ENCODE data around the gene ZNF790.
"Not testable (repeated sequence)": the region's sequence is repeated elsewhere in the genome, so short reads cannot be mapped to it uniquely, and the experiment has no call there.

ZNF790 gene

DNA sequence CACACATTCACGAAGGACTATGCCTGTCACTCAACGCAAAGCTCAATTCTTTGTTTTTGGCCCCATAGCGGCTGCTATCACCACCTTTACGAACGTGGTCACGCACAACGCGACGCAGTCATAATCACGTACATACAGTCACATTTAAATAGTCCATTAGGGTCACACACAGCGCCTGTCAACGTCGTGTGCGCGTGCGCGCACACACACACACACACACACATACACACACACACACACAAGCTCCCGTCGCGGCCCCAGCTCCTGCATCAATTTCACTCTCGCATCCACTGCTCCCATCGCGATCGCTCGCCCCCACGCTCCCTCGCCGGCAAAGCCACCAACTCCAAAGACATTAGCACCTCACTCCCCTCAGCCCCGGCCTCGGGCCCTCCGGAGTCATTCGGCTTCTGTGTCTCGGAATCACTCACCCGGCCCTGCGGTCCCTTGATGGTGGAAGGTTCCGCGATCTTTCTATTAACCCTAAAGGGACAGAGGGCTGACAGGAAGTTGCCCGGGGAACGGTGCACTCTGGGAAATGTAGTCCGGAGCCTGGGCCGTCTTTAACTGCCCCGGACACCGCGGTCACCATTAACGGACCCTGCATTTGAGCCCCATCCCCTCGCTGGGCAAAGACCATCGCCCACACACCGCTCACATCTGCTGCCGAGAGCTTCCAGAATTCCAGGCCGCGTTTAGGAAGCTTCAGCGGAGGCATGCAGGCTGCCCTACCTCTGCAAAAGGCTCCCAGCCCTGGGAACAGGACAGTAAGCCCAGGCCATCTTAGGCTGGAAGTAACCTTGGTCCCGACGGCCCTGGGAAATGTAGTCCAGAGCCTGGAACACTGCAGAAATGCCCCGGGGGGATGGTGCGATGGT lies at the start of gene ZNF790:
TSS of gene ZNF790 (minus strand) at position 482 of the 878 bp plus-strand sequence. CDS start 12,768 bp downstream, outside the sequence.
- DNase-seq: peak; percentile 82

DNA sequence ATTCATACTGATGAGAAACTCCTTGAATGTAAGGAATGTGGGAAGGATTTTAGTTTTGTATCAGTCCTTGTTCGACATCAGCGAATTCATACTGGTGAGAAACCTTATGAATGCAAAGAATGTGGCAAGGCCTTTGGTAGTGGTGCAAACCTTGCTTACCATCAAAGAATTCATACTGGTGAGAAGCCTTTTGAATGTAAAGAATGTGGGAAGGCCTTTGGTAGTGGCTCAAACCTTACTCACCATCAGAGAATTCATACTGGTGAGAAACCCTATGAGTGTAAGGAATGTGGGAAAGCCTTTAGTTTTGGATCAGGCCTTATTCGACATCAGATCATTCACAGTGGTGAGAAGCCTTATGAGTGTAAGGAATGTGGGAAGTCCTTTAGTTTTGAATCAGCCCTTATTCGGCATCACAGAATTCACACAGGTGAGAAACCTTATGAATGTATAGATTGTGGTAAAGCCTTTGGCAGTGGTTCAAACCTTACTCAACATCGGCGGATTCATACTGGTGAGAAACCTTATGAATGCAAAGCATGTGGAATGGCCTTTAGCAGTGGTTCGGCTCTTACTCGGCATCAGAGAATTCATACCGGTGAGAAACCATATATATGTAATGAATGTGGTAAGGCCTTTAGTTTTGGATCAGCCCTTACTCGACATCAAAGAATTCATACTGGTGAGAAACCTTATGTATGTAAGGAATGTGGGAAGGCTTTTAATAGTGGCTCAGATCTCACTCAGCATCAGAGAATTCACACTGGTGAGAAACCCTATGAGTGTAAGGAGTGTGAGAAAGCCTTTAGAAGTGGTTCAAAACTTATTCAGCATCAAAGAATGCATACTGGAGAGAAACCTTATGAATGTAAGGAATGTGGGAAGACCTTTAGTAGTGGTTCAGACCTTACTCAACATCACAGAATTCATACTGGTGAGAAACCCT lies 39.1 kb upstream of the ZNF790 start:
- no peak for DNase-seq

DNA sequence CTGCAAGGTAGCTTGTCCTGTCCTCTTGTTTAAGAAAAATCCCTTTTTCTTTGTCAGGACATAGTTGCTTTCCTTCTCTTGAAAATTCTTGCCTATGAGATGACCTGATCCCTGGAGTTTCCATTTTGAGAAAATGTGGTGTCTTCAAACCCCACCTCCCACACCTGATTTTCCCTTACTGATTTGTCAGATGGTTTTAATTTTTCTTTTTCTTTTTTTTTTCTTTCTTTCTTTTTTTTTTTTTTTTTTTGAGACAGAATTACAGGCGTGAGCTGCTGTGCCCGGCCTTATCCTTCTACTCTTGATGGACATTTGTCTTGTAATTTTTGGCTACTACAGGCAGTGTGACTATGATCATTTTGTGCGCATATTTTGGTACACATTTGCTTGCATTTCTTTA lies 13.7 kb upstream of the ZNF790 start:
- DNase-seq: no peak

DNA sequence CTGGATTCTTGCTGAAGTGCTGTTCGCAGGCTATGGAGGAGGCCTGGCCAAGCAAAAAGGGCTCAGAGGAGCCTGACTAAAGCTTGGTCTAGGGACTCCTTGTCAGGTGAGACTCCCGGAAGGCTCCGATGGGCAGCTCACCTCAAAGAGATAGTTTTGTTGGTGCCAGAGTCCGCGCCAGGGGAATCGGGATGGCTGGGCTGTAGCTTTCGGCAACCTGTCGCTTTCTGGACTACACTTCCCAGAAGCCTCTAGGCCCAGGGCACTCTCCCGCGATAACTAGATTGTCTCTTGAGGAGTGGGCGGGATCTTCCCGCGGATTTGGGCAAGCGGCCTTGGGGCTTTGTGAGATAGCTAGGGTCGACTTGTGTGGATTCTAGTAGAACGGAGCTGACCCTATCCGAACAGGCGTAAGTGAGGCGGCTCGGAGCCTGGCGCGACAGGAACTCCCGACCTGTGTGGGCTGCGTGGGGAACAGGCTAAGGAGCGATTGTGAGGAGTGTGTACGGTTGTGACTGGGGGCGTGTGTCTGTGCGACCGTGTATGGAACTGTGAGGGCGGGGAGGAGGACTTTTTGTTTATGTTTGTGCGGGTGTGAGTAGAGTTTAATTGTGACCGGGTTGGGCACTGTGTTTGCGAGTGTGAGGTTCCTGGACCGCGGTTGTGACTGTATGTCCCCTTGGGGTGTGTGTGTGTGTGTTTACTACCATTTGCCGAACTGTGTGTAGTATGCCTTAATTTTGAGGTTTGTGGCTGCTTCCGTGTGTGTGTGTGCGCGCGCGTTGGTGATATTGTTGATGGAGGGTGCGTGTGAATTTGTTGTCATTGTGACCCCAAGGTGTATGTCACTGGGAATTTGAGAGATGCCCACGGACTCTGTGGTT lies 12.6 kb upstream of the ZNF790 start, which contains the start of gene ZNF345:
TSS of gene ZNF345 (plus strand) at position 318 of the 884 bp plus-strand sequence. CDS start 25,955 bp downstream, outside the sequence.
- DNase-seq: peak; percentile 79

DNA sequence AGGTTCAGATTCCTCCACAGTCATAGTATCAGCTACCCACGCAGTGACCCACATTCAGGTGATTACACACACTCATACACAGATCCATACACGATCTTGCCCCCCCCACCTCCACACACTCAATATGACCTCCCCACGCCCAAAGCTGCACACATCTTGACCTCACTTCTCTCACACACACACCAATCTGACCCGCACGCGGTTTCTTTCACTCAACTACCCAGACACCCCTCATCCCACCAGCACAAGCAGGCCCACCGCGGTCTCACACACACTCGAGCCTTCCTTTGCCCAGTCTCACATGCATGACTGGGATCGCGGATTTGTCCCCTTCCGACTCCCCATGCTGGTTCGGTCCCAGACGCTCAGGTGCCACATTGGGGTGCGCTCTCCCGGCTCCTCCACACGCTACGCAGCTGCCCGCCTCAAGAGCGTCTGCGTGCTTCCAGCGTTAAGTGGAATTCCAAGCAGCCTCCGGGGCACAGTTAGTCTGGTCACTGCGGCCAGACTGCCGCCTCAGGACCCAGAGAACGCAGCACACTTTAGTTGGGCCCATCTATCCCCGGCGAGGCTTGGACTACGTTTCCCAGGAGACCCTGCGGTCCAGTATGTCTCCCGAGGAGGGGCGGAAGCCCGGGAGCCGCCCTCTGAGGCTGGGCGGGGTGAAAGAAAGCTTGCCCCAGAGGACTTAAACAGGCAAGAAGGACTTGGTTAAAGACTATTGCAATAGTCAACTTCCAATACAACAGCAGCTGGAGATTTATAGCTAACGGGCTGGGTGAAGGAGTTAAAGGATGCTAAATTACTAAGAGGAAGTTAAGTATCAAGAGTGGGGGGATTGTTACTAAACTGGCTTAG lies 11.7 kb upstream of the ZNF790 start:
- peak; percentile 85 for DNase-seq

DNA sequence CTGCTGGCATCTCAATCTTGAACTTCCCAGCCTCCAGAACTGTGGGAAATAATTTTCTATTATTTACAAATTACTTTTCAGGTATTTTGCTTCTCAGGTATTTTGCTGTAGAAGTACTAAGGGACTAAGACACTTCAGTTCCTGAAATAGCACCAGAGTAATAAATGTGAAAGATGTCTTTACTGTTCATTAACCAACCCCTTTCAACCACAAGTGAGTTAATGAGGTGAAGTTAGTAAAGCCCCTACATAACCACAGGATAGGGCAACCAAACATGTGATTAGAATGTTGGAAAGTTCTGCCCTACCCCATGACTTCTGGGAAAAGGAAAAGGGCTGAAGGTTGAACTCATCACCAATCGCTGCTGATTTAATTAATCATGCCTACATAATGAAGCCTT lies 9.8 kb upstream of the ZNF790 start:
- DNase-seq: no peak

DNA sequence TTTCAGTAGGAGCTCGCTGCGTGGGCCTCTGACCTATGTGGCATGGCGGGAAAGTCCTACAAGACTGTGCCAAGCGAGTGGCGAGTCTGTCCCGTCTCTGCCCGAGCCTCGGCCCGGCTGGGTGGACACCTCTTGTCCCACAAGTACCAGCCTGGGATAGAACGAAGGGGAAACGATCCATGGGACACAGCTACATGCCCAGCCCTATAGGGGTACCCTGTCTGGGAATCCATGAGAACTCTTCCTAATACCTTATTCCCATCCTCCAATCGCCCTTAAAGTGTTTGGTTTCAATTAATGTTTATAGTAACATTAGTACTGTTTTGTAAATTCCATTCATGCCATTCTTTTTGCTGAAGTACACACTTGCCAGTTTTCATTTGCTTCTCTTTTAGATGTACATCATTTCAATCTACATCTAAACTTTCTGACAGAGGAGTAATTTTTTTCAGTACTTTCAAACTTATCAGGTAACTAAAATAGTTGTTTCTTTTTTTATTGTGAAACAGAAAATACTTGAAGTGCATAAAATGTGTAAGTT lies 667 bp upstream of the ZNF790 start:
- no peak for DNase-seq

DNA sequence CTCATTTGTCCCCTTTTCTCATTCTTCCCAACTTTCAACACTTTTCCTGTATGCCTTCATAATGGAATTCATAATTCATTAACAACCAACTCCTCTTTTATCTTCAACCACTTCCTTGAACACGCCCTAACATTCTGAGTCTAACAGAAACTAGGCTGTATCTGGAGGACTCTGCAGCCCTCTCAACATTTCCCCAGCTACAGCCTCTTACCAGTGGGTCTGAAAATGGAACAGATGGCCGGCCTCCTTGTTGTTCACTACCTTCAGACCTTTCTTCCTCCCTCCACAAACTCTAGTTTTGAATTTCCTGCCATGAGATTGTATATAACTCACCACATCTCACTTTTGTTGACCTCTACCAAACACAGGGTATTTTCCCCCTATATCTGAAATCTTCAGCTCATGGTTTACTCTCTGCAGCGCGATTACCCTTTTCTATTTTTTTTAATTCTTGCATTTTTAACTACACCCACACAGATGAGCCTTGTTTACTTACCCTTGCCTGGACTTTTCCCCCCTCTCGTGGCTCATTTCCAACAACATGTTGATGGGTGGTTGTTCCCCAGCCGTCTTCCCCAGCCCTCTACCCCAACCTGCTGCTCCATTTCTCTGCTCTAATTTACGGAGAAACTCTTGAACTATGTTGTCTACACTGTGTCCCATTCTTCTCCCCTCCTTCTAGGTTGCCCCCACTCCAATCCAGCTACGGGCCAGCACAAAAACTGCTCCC lies 846 bp downstream of the ZNF790 start:
- no peak for DNase-seq

DNA sequence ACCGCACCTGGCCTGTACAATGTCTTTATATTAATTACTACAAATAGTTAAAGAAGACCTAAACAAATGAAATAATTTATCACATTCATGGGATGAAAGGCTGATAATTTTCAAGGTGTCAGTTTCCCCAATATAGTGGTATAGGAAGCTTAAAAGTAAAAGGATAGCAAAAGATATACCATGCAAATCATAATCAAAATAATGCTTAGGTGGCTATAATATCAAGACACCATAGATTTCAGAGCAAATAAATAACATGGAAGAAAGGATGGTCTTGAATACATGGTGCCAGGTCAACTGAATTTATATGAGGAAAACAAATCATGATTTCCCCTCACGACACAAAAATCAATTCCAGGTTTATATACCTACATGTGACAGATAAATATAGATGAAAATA lies 4.8 kb downstream of the ZNF790 start:
- DNase-seq: no peak

DNA sequence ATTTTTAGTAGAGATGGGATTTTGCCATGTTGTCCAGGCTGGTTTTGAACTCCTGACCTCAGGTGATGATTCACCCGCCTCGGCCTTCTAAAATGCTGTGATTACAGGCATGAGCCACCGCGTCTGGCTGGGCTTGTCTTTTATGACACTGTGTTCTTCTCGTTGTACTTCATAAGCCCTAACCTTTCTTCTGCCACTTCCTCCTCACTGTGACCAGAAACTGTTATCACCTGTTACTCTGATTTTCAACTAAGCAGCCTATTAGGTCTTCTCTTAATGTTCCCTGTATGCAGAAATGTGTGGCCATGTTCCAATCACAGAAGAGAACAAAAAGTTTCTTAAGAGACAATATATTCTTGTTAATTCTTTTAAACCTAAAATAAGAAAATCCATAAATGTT lies 16.4 kb downstream of the ZNF790 start:
- no peak for DNase-seq

DNA sequence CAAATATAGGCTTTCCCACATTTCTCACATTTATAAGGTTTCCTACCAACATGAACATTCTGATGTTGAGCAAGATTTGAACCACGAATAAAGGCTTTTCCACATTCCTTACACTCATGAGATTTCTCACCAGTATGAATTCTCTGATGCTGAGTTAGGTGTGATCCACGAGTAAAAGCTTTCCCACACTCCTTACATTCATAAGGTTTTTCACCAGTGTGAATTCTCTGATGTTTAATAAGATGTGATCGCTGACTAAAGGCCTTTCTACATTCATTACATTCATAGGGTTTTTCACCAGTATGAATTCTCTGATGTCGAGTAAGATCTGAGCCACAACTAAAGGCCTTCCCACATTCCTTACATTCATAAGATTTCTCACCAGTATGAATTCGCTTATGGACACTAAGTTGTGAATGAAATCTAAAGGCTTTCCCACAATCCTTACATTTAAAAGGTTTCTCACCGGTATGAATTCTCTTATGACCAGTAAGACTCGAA lies 19.0 kb downstream of the ZNF790 start:
- DNase-seq: no peak

DNA sequence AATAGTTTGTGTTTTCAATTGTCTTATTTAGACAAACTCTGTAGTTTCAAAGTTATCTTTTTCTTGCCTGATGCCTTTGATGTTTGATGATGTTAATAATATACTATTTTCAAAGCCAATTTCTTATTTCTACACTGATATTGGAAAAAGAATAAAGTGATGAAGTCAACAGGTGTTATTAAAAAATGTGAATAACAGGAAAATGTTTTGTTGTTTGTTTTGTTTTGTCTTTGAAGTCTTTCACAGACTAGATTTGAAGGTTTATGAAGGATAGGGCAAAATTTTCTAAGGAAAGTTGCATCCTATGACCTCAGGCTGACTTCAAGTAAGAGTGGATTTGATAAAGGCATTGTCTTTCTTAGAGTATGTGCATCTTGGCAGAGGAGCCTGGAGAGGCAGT lies 31.2 kb downstream of the ZNF790 start:
- no peak for DNase-seq

DNA sequence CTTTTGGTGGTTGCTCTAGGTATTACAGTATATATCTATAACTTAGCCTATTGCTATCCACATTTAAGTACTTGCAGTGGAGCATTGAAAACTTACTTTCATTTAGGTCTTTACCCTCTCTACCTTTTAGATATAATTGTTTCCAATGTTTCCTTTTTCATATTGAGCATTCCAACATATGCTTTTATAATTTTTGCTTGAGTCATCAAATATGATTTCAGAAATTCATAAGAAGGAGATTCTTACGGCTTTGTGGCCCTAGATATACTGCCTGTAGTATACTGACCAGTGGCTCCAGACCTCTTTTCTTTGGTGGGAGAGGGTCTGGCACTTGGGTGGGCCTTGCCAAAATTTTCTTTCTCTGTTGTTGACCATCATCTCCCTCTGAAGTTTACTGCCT lies 32.8 kb downstream of the ZNF790 start:
- DNase-seq: no peak

DNA sequence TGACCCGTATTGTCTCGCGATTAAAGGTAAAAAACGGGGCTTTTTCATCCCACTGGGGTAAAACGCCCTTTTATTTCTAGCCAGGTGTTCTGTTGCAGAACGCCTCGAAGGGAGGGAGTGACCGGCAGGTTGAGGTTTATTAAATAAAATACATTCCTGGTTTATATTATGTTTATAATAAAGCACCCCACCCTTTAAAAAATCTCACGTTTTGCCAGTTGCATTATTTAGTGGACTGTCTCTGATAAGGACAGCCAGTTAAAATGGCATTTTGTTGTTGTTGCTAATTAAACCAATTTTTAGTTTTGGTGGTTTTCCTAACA lies 40.4 kb downstream of the ZNF790 start:
- no peak for DNase-seq

DNA sequence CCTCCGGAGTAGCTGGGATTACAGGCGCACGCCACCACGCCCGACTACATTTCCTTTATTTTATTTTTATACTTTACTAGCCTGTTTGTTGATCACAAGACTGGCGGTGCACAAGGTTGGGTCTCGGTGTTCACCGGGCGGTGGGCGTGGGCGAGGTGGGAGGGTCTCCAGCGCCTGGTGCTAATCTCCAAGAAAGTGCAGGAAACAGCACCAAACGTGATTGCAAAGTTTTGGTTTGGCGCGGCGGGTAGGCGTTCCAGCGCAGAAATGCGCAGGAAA lies 41.5 kb downstream of the ZNF790 start:
- DNase-seq: no peak

DNA sequence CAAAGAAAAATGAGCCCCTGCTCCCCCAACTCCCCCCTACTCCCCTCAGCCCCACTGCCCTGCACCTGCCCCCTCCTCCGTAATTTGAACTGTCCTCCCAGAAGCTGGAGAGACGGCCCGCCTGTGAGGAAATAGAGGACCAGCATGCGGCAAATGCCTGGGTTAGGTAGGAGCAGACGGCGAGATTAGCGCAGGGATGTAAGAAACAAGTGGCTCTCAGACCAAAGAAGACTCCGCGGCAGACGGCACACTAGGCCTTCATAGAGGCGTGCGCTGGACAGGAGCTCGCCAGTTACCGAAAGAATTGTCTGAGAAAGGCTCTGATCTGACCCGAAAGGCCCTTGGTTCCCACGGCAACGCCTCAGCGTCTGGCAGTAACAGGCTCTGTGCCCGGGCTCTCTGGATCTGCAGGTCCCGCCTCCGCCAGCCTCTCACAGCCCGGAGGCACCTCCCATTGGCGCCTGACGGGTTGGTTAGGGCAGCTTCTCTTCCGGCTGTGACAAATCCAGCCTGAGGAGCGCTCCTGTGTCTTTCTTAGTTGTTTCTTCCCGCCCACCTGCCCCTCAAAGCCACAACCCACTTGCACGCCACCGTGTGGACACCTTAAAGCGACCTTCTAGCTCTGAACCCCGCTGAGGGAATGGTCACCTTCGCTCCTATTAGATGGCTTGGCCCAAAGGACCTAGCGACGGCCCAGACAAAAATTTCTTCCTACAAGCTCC lies 46.6 kb downstream of the ZNF790 start:
- DNase-seq: not testable (repeated sequence)

DNA sequence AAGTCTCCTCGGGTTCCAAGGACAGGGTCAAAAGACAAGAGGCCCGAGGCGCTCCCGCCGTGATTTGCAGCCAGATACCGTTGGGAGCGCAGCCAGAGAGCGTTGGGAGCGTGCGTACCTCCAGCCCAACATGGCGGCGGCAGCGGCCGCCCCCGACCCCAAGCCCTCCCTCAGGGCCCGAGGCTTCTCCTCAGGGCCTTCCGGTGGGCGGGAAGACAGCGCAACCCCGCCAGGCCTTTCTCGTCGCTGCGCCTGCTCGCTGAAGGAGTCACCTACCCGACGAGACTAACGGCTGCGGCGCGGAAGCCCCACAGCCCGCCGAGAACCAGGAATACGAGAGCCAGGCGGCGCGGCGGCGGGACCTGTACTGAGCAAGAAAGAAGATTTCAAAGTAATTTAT lies 62.4 kb downstream of the ZNF790 start:
- no peak for DNase-seq

DNA sequence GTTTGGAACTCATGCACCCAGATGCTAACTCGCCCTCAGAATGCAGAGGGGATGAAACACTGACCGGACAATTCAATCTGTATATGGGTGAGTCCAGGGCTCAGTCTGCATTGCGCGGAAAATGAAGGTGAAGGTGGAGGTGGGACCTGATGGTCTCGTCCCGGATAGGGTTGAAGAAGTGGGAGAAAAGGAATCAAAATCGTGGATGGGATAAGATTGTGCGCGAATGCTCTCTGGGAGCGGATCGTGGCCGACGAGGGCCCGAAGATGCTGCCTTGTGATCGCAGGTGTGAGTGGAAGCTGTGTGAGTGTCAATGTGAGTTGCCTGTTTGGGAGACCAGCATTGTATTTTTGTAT lies 65.0 kb downstream of the ZNF790 start:
- DNase-seq: peak; percentile 49

DNA sequence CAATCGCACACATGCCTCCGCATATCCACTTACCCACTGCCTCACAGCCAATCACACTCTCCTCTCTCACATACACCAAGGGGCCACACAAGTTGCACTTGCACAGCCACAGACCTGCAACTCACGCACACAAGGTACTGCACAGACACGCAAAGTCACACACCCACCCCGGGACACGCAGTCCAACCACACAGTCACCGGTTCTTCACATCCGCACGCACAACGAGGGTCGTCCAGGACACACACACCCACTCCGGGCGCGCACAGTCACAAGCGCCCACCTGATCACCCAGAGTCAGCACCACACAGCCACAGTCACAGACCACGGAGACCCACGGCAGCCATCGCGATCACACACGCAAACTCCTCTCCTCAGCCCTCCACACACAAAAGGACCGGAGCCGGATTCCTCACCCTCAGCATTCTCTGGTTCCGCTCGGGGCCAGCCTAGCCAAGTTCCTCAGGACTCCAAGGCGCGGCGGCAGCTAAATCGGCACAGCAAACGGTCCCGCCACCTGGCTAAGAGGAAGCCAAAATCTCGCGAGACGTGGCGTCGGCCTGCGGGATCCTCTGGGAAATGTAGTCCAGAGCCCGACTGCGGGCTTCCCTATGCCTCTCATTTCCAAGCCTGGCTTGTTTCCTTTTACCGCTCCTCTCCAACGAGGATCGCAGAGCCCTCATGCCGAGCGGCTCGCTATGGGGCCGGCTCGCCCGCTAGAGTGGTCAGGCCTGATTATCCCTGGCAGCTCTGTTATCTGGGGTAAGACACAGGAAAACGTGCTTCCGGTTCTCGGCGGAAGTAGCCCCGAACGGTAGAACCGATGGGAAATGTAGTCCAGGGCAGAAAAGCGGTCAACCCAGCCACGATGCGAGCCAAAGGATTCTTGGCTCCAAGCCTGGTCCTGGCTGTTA lies 65.6 kb downstream of the ZNF790 start, which contains the start of gene ZNF850:
TSS of gene ZNF850 (minus strand) at position 497 of the 912 bp plus-strand sequence. CDS start 10,201 bp downstream, outside the sequence.
- DNase-seq: peak; percentile 90

Data from KG1 (cell line).